ENCODE data around the gene C18orf32.

GRCh38 chr18:49525981-49526380 lies 38.9 kb upstream of the C18orf32 start:
- TF ChIP-seq POLR2AphosphoS5 (IDR thresholded peaks at IDR 0.05) (no peak), POLR2A (IDR thresholded peaks at IDR 0.05) (no peak)
